ENCODE measurements around the gene RSAD2.
"Not testable (repeated sequence)": the region's sequence is repeated elsewhere in the genome, so short reads cannot be mapped to it uniquely, and the experiment has no call there.

RSAD2 gene, protein sequence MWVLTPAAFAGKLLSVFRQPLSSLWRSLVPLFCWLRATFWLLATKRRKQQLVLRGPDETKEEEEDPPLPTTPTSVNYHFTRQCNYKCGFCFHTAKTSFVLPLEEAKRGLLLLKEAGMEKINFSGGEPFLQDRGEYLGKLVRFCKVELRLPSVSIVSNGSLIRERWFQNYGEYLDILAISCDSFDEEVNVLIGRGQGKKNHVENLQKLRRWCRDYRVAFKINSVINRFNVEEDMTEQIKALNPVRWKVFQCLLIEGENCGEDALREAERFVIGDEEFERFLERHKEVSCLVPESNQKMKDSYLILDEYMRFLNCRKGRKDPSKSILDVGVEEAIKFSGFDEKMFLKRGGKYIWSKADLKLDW
- long read RNA-seq, donor 1, result 0 reads
- long read RNA-seq, donor 2, result 0 reads
- long read RNA-seq, donor 3, partial matches to known transcripts, result 0 of 1 reads
- long read RNA-seq, donor 3, other reads (novel, unspliced or antisense), result 0 of 1 reads
- long read RNA-seq, donor 4, result 0 reads
- long read RNA-seq, donor 5, result 0 reads
- long read RNA-seq, donor 6, result 0 reads
- long read RNA-seq, donor 7, result 0 reads
- long read RNA-seq, donor 8, result 0 reads

DNA sequence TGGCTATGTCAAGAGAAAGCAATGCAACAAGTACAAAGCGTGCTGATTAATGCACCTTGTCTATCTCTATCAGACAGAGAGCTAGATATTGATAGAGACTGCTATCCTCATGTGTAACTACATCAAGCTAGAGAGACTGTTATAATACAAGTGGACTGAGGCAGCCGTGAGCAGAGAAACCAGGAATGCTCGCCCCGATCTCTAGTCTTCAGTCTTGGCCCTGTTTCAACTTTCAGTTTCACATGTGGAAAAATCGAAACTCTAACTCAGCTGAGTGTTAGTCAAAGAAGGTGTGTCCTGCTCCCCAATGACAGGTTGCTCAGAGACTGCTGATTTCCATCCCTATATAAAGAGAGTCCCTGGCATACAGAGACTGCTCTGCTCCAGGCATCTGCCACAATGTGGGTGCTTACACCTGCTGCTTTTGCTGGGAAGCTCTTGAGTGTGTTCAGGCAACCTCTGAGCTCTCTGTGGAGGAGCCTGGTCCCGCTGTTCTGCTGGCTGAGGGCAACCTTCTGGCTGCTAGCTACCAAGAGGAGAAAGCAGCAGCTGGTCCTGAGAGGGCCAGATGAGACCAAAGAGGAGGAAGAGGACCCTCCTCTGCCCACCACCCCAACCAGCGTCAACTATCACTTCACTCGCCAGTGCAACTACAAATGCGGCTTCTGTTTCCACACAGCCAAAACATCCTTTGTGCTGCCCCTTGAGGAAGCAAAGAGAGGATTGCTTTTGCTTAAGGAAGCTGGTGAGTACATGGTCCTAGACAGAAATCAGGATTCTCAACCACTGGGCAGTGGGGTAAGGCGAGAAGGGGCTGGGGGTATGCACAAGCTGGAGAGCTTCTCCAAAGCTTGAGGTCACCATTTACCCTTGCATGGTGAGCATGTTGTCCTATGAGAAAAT lies at the start of gene RSAD2:
TSS of gene RSAD2 (plus strand) at position 376 of the 903 bp plus-strand sequence. CDS start at position 400, 24 bp downstream.
- no peak for DNase-seq

GRCh38 chr2:6828299-6828584 lies 49.3 kb upstream of the RSAD2 start:
- DNase-seq, result no peak

- DNase-seq, result no peak
These were observed 46.3 kb upstream of the RSAD2 start for GRCh38 chr2:6831229-6831628.

GRCh38 chr2:6832596-6833299 lies 44.8 kb upstream of the RSAD2 start:
- DNase-seq, result no peak

DNA sequence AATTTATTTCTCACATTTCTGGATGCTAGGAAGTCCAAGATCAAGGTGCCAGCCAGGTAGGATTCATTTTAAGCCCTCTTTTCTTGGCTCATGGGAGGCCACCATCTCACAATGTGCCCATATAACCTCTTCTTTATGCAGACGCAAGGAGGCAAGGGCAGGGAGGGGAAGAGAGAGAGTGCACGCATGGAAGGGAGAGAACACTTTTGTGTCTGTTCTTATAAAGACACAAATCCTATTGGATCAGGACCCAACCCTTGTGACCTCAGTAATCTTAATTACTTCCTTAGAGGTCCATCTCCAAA lies 44.3 kb upstream of the RSAD2 start:
- no peak for DNase-seq

DNA sequence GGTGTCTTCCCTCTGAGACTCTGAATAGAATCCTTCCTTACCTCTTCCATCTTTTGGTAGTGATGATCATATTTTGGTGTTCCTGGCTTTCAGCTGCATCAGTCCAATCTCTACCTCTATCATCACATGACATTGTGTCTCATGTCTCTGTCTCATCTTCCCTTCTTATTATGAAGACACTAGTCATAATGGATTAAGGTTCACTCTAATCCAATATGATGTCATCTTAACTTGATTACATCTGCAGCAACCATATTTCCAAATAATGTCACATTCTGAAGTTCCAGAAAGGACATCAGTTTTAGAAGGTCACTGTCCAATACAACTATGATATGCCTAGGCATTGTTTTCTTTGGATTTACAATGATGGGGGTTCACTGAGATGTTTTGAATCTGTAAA lies 43.4 kb upstream of the RSAD2 start:
- no peak for DNase-seq

- DNase-seq, result no peak
These were observed 42.1 kb upstream of the RSAD2 start for GRCh38 chr2:6835467-6835866.

- no peak for DNase-seq
These were observed 38.8 kb upstream of the RSAD2 start for GRCh38 chr2:6838673-6839319.

DNA sequence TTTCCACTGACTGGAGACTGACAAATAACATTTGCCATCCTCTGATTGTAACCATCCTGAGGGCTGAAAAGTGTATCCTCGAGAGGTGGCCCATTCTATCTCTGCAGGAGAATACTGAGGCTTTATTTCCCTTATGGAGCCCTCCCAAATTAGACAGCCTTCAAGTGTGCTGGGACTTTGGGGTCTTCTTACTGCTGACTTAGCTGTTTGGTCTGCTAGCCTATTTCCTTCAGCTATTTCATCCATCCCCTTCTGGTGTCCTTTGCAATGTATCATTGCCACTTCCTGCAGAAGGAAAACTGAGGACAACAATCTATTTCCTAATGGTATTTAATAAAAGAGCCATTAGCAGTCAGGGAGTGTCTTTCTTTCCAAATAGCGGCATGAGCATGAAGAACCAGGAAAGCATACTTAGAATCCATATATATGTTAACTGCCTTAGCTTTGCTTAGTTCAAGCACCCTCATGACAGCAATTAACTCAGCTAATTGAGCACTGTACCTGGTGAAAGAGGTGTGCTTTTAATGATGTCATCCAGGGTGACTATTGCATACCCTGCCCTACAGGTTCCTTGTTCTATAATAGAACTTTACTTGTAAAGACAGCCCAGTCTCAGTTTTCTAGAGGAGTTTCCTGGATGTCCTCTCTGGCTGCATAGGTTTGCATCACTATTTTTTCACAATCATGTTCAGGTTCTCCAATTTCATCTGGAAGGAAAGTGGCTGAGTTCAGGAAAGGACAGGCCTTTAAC lies 35.9 kb upstream of the RSAD2 start:
- no peak for DNase-seq

GRCh38 chr2:6845312-6845711 lies 32.3 kb upstream of the RSAD2 start:
- peak; percentile 28 for DNase-seq

GRCh38 chr2:6845903-6846302 lies 31.7 kb upstream of the RSAD2 start:
- DNase-seq, result no peak

DNA sequence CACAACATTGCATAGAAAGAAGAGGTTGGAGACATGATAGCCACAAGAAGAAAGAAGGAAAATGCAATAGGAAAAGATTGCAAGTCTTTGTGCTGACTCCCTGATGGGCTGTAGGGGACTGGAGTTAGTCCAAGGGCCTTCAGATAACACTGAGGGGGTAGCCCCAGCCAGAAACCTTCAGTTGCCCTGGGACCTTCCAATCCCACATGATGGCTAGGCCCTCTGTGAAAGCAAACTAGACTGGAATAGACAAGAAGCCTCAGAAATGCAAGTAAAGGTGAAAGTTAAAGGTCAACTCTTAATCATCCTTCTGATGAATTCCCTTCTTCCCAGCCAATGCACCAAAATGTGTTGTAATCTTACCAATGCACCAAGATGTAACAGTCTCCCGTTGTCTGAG lies 31.0 kb upstream of the RSAD2 start:
- no peak for DNase-seq

- DNase-seq, result no peak
These were observed 30.5 kb upstream of the RSAD2 start for GRCh38 chr2:6846967-6847681.

- no peak for DNase-seq
These were observed 25.4 kb upstream of the RSAD2 start for GRCh38 chr2:6852195-6852594.

DNA sequence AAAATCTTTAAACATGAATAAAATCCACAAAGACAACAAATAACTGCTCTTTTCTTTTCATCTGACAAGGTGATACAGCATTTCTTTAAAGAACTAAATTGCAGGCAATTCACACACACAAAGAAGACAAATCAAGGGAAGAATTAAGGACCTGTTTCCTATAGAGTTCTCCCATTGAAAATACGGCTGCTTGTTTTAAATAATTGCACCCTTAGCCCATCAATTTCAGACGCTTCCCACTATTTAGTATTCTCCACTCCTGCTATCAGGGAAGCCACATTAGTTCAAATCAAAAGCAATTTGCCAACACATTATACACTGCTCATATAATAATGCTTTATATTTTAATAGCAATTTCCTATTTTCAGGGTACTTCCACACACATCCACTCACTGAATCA lies 23.2 kb upstream of the RSAD2 start:
- no peak for DNase-seq

GRCh38 chr2:6855860-6856547 lies 21.6 kb upstream of the RSAD2 start:
- DNase-seq, result no peak

- DNase-seq, result no peak
These were observed 21.0 kb upstream of the RSAD2 start for GRCh38 chr2:6856548-6856920.

DNA sequence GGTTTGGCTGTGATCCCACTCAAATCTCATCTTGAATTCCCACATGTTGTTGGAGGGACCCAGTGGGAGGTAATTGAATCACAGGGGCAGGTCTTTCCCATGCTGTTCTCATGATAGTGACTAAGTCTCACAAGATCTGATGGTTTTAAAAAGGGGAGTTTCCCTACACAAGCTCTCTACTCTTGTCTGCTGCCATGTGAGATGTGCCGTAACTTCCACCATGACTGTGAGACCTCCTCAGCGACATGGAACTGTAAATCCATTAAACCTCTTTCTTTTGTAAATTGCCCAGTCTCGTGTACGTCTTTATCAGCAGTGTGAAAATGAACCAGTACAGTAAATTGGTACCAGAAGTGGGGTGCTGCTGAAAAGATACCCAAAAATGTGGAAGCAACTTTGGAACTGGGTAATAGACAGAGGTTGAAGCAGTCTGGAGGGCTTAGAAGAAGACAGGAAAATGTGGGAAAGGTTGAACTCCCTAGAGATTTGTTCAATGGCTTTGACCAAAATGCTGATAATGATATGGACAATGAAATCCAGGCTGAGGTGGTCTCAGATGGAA lies 19.0 kb upstream of the RSAD2 start:
- not testable (repeated sequence) for DNase-seq

- no peak for DNase-seq
These were observed 17.3 kb upstream of the RSAD2 start for GRCh38 chr2:6860296-6860695.

GRCh38 chr2:6863792-6864191 lies 13.8 kb upstream of the RSAD2 start:
- DNase-seq, result no peak

Data from right kidney (tissue), 9 donors.